Fibroblast of skin of right biceps (primary cell): Measurements from ENCODE around the gene SIX2.
A peak's percentile ranks its signal among the peaks of the same experiment; 100 is the strongest.

ENCODE experiments used
- DNase-seq: peaks from one replicate; pipeline ENCODE4 v3.0.0-alpha.2; 2013

The SIX2 gene

GRCh38 chr2:44964752-44965236 is 44.5 kb downstream of the SIX2 start:
- DNase-seq = no peak

- no peak for DNase-seq
Measured at GRCh38 chr2:44962176-44962695, 47.0 kb downstream of the SIX2 start.

- DNase-seq = no peak
Measured at GRCh38 chr2:44960871-44961270, 48.4 kb downstream of the SIX2 start.

- DNase-seq = no peak
Measured at GRCh38 chr2:44959855-44960254, 49.4 kb downstream of the SIX2 start.

GRCh38 chr2:44957656-44958327 is 51.5 kb downstream of the SIX2 start:
- DNase-seq = no peak

GRCh38 chr2:44956843-44957242 is 52.4 kb downstream of the SIX2 start:
- DNase-seq = no peak

GRCh38 chr2:44955593-44956392 is 53.5 kb downstream of the SIX2 start:
- peak; percentile 53 for DNase-seq
